ENCODE data around the gene SYNPR.
"Not testable (repeated sequence)": the region's sequence is repeated elsewhere in the genome, so short reads cannot be mapped to it uniquely, and the experiment has no call there.

Gene SYNPR
- 0 reads per million in 3 experiments for total RNA-seq

GRCh38 chr3:63278171-63279004, at the start of gene SYNPR:
TSS of gene SYNPR (plus strand) at chr3:63278308.
- no peak for DNase-seq

GRCh38 chr3:63228677-63229076, 49.4 kb upstream of the SYNPR start:
- no peak for DNase-seq

GRCh38 chr3:63230146-63230545, 48.0 kb upstream of the SYNPR start:
- no peak for DNase-seq

GRCh38 chr3:63231643-63232042, 46.5 kb upstream of the SYNPR start:
- no peak for DNase-seq

GRCh38 chr3:63232764-63233396, 45.2 kb upstream of the SYNPR start:
- DNase-seq, result no peak

GRCh38 chr3:63240381-63240902, 37.7 kb upstream of the SYNPR start:
- no peak for DNase-seq

GRCh38 chr3:63242124-63242523, 36.0 kb upstream of the SYNPR start:
- no peak for DNase-seq

- no peak for DNase-seq
These were observed 33.6 kb upstream of the SYNPR start for GRCh38 chr3:63244486-63244885.

- DNase-seq, result no peak
These were observed 32.3 kb upstream of the SYNPR start for GRCh38 chr3:63245726-63246241.

- no peak for DNase-seq
These were observed 30.1 kb upstream of the SYNPR start for GRCh38 chr3:63248015-63248414.

GRCh38 chr3:63251499-63251898, 26.6 kb upstream of the SYNPR start:
- DNase-seq, result no peak

- not testable (repeated sequence) for DNase-seq
These were observed 22.3 kb upstream of the SYNPR start for GRCh38 chr3:63255819-63256218.

- no peak for DNase-seq
These were observed 13.4 kb upstream of the SYNPR start for GRCh38 chr3:63264716-63265115.

GRCh38 chr3:63274359-63274758, 3.7 kb upstream of the SYNPR start:
- no peak for DNase-seq

GRCh38 chr3:63279005-63279841, 1.1 kb downstream of the SYNPR start:
- no peak for DNase-seq

GRCh38 chr3:63287610-63288009, 9.5 kb downstream of the SYNPR start:
- no peak for DNase-seq

- DNase-seq, result no peak
These were observed 12.6 kb downstream of the SYNPR start for GRCh38 chr3:63290686-63291085.

GRCh38 chr3:63294332-63294731, 16.2 kb downstream of the SYNPR start:
- DNase-seq, result no peak

- no peak for DNase-seq
These were observed 17.2 kb downstream of the SYNPR start for GRCh38 chr3:63295356-63295755.

- DNase-seq, result no peak
These were observed 17.7 kb downstream of the SYNPR start for GRCh38 chr3:63295806-63296205.

GRCh38 chr3:63296249-63296648, 18.1 kb downstream of the SYNPR start:
- DNase-seq, result no peak

GRCh38 chr3:63303238-63303637, 25.1 kb downstream of the SYNPR start:
- no peak for DNase-seq

- DNase-seq, result no peak
These were observed 26.3 kb downstream of the SYNPR start for GRCh38 chr3:63304421-63304820.
